ELR (cell line): ENCODE results near the gene PTPN13.
"Not testable (repeated sequence)": the region's sequence is repeated elsewhere in the genome, so short reads cannot be mapped to it uniquely, and the experiment has no call there.

Experiments
- DNase-seq: peaks from one replicate; pipeline ENCODE4 v3.0.0-alpha.2; 2015; ENCODE audit warnings: low read depth

The PTPN13 gene

DNA sequence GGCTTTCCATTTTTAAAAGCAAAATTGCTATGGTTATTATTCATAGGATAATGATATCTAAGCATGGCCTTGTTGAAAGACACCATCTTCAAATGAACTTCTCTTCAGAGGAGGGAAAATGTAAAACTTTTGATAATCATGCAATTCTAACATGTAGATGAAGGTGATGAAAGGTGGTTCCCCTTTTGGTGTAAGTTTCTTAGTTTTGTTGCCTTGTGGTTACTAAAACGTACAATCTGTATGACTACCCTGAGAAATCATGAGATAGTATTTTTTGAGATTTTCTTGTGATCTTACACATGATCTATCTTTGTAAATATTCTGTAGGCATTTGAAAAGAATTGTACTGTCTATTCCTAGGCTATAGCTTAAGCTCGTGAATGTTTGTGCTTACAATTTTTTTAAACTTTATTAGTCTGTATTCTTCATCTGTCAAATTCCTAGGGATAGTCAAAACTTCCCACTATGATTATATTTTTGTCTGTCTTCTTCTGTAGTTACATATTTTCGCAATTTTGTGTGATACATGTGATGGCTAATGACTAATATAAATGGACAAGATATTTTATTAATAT, 47.5 kb downstream of the PTPN13 start:
- no peak for DNase-seq

DNA sequence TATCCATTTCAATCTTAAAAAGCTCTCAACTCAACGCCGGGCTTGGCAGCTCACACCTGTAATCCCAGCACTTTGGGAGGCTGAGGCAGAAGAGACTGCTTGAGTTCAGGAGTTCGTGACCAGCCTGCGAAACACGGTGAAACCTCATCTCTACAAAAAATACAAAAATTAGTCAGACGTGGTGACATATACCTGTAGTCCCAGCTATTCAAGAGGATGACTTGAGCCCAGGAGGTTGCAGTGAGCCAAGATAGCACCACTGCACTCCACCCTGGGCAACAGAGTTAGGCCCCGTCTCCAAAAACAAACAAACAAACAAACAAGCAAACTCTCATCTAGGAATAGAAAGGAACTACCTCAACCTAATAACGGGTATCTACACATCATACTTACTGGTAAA, 50.8 kb downstream of the PTPN13 start:
- DNase-seq = no peak

DNA sequence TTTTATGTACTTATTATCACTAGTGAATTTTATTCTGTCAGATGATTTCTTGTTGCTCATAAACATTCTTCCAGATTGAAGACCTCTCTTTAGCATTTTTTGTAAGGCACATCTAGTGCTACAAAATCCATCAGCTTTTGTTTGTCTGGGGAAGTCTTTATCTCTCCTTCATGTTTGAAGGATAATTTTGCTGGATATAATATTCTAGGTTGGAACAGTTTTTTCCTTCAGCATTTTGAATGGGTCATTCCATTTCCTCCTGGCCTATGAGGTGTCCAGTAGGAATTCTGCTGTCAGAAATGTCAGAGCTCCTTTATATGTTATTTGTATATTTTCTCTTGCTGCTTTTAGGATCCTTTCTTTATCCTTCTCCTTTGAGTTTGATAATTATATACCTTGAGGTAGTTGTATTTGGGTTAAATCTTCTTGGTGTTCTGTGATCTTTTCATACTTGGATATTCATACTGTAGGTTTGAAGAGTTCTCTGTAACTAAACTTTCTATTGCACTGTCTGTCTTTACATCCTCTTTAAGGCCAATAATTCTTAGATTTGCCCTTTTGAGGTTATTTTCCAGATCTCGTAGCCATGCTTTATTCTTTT, 58.3 kb downstream of the PTPN13 start:
- DNase-seq = no peak

DNA sequence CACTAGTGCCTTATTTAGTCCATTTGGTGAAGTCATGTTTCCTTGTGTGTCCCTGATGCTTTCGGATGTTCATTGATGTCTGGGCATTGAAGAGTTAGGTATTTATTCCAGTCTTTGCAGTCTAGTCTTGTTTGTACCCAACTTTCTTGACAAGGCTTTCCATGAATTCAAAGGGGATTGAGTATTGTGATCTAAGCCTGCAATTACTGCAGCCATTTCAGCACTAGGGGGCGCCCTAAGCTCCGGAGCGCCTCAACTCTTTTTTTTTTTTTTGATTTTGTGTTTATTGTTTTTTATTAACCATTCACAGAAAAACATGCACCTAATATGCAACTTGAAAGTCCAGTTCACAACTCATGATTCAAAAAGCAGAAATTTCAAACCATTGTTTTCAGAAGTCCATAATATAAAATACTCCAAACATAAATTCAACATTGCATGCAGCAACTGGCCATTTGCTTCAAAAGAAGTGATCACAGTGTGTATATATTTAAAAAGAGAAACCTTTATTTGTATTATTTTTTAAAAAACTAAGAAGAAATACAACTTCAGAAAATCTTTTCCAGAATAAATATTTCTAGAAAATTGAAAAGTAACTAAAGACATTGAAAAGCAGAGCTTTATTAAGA, 59.2 kb downstream of the PTPN13 start:
- peak; percentile 47 for DNase-seq

DNA sequence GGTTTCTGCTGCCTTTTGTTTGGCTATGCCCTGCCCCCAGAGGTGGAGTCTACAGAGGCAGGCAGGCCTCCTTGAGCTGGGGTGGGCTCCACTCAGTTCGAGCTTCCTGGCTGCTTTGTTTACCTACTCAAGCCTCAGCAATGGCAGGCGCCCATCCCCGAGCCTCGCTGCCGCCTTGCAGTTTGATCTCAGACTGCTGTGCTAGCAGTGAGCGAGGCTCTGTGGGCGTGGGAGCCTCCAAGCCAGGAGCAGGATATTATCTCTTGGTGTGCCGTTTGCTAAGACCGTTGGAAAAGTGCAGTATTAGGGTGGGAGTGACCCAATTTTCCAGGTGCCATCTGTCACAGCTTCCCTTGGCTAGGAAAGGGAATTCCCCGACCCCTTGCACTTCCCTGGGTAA, 62.7 kb downstream of the PTPN13 start:
- not testable (repeated sequence) for DNase-seq

DNA sequence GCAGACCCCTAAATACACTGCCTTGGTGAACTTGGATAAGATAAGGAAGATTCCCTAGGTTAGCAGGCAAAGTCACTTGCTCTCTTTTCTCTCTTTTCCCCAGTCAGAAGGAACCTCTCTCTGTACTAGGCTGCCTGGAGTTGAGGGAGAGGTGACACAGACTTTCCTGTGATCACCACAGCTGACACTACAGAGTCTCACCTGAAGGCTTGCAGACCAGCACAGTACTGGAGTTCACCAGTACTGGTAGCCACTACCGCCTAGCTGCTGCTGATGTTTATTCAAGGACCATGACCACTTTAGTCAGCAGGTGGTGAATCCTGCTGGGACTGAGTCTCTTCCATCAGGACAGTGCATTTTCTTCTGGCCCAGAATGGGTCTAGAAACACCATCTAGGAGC, 63.3 kb downstream of the PTPN13 start:
- DNase-seq = no peak

DNA sequence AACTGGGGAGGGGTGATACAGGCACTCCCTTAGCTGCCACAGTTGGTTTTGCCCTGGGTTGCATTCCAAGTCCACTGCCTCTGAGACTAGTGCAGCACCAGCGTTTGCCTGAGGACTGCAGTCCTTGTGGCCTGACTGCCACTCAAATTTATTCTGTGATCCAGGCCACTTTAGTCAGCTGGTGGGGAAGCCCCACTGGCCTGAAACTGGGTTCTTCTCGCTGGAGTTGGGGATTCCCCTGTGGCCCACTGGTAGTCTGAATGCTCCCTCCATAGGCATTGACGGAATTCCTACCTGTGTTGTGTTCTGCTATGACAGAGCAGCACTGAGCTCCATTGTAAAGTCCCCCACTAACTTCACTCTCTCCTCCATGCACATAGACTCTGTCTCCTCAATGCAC, 63.8 kb downstream of the PTPN13 start:
- no peak for DNase-seq

DNA sequence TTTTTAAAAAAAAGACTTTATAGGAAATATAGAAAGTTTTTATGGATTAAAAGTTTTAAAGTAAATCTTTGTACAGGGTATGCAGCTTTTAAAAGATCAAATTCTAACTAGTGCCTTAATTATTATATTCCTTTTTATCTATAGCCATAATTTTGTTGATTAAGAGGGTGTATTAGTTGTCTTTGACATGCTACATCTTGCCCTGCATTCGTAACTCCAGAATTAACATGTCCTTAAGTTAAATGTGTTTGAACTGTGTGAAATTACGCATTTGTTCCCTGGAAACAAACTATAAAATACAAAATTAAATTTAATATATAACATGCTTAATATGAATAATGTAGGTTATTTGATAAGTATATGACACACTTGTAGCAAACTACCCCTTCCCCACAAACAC, 66.3 kb downstream of the PTPN13 start:
- no peak for DNase-seq

DNA sequence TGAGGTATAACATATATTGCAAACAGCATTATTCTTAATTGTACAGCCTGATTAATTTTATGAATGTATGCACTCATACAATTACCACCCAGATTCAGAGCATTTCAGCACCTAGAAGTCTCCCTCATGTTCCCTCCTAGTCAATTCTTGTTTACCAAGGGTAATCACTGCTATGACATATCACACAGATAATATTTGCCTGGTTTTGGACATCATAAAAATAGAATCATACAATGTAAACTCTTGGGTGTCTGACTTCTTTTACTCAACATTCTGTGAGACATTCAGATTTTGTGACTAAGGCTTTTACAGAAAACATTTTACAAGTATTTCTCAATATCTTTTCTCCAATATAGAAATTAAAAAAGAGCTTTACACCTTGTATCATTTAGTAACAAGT, 66.9 kb downstream of the PTPN13 start:
- no peak for DNase-seq

DNA sequence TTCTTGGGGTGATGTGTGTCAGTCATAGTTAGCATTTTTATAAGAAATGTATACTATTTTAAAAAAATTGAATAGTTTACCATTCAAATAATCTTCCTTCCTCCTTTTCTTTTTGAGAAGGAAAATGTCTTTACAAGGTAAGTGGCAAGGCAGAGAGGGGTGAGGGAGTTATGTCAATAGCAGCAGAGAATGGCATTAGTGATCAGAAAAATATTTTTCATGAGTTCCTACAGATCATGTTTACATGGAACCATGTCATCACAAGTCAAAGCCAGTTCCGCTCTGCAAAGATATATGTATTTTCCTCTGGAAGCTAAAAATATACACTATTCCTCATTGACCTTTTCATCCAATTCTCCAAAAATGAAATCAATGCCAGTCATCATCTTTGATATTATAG, 67.3 kb downstream of the PTPN13 start:
- no peak for DNase-seq

DNA sequence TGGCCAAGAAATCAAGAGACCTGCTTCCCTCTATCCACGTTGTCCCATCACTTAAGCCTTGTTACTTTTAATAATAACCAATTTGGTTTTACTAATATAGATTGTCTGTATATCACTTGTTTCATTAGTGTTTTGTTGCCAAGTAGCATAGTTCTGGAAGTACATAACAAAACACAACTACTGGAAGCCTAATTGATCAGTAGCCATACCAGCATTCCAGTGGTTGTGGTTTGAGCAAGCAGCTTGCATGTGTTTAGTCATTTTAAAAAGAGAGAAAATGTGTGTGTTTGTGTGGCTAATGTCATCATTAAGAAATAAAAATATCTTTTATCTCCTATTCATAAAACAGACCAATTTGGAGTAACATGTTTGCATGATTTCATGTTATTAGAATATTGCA, 70.8 kb downstream of the PTPN13 start:
- peak; percentile 46 for DNase-seq

DNA sequence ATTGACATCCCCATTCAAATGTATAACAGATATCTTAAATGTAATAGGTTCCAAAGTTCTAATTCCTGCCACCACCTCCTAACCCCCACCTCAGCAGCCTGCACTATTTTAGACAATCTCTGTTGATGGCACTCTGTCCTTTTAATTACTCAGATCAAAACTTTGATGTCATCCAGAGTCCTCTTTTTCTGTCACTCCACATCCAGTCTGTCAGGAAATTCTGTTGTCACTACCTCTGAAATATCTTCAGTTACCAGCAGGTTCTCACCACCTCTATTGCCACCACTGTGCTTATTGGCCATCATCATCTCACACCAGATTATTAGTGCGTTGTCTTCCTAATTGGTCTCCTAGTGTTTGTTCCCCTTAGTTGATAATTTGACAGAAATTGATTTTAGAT, 76.2 kb downstream of the PTPN13 start:
- no peak for DNase-seq

DNA sequence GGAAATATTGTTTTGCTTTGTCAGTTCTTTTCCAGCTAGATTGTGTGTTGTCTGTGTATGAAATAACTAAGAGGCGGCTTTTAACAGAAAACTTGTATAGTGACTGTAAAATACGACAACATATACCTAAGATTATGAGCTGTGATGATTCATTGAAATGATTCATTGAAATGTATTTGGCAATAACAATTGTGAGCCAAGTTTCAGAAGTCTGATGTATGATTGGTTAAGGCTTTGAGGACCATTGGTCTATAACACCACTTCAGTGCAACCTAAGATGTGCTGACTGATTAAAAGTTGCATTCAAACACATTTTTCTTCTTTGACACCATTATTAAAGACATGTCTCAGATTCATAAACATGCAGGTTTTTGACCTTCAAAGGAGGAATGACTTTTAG, 76.6 kb downstream of the PTPN13 start:
- DNase-seq = peak; percentile 79

DNA sequence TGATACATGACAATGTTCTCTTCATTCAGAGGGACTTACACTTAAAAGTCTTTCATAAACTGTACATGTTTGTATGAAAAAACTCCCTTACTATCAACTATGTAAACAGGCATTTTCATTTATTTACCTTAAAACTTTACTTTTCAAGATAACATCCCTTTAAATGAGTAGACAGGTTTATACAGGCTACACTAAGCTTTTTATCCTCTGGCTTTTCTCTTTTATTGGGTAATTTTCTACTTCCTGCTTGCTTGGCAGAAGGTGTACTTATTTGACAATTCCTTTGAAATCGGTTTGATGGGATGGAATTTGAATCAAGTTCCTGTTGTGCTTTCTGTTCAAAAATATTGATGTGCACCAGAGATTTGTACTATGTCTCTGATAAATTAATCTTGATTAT, 81.4 kb downstream of the PTPN13 start:
- no peak for DNase-seq

DNA sequence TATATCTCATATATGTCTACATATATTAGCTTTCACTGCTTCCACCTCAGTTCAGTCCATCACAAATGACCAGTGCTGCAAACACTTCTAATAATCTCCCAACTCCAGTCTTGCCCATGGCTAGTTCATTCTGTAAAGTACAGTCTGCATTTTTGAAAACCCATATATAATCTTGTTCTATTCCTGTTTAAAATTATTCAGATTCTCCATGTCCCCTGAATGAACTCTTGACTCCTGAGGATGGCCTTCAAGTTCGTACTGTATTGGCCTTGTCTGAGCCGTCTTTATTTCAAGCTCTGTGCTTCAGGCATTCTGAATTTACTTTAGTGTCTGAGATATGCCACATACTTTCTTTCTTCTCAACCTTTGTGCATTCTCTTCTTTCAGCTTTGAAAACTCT, 84.7 kb downstream of the PTPN13 start:
- no peak for DNase-seq

DNA sequence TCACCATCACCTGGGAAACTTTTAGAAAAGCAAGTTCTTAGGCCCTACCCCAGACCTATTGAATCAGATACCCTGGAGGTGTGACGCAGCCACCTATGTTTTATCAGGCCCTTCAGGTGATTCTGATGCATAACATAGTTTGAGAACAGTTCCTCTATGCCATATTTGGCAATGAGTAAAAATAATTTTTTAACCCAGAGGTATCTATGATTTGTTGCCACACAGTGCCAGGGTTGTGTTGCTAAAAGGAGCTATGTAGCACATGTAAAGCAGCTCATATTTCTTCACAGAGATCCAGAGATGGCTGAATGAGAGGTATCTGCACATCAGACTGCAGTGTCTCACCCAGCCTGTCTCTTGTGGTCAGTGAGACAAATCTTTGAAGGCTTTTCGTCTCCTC, 85.3 kb downstream of the PTPN13 start:
- no peak for DNase-seq

DNA sequence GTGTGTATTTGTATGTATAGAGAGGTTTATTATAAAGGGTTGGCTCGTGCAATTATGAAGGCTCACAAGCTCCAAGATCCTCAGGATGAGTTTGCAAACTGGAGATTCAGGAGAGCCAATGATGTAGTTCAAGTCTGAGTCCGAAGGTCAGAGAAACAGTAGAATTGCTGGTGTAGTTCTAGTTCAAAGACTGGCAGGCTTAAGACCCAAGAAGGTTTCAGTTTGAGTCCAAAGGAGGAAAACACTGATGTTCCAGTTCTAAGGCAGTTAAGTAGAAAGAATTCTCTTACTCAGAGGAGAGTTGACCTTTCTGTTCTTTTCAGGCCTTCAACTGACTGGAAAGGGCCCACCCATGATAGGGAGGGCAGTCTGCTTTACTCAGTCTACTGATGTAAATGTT, 89.1 kb downstream of the PTPN13 start:
- no peak for DNase-seq

DNA sequence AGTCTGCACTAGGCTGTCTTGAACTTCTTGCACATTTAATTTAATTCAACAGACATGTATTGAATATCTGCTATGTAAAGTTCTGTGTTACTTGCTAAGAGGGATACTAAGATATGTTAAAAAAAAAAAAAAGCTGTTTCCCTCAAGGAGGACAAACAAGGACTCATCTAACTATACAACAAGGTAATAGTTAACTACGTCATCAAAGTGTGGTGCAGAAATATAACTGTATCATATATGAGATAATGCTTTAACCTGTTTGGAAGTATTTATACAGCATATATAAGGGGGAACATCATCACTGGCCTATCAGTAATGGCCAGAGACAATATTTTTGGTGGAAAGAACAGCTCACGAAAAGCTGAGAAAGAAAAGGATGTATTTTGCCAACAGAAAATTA, 89.9 kb downstream of the PTPN13 start:
- no peak for DNase-seq

DNA sequence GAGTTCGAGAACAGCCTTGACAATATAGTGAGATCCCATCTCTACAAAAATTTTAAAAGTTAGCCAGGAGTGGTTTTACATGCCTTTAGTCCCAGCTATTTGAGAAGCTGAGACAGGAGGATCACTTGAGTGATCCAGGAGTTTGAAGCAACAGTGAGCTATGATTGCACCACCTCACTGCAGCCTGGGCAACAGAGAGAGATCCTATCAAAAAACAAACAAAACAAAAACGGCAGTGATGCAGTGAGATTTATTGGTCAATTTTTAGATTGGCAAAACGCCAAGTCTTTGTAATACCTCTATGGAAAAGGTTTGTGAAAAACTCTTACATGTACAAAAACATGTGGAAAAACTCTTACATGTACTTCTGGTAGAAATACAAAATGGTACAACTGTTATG, 91.3 kb downstream of the PTPN13 start:
- DNase-seq = peak; percentile 4

DNA sequence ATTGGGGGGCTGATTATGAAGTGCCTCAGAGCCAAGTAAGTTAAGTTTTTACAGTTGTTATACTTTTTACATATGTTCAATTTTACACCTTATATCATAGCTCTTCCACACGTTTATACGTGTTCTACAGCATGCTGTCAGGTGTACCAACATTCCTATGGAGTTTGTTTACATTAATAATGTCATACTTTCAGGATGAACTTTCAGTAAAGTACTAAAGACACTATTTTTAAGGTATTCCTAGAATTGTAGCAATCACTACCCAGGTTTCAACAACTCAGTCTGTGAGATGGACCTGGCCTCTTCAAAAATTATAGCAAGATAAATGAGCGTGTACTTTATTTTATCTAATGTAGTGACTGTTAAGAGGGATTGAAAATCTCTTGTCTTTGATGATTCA, 92.6 kb downstream of the PTPN13 start:
- DNase-seq = no peak

DNA sequence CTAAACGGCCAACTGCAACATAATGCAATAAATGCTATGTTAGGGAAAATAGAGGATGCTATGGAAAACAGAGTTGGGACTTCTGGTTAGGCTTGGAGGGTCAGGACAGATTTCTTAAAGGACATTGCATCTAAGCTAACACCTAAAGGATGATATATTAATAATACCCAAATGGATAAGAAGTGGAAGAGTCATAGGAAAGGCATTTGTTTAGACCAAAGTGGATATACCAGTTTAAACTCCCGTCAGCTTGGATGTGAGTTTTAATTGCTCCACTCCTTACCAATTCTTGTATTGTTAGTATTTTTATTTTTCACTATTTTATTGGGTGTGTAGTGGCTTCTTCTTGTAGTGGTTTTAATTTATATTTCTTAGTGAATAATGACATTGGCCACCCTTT, 93.9 kb downstream of the PTPN13 start:
- no peak for DNase-seq

DNA sequence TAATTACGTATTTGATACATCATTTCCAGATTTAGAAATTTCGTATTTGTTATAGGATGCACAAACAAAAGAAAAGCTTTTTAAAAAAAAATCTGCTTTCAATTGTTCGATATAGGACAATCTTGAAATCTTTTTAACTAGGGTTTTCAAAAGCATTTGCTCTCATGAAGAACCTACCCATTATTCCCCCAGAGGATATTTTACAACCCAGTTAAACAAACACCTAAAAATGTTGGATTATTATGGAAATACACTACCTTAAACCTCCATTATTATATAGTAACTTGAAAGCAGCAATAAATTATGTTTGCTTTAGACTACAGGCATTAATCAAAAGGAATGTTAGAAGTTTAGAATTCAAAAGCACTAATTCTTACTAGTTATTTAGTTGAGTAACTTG, 110.5 kb downstream of the PTPN13 start:
- DNase-seq = no peak

DNA sequence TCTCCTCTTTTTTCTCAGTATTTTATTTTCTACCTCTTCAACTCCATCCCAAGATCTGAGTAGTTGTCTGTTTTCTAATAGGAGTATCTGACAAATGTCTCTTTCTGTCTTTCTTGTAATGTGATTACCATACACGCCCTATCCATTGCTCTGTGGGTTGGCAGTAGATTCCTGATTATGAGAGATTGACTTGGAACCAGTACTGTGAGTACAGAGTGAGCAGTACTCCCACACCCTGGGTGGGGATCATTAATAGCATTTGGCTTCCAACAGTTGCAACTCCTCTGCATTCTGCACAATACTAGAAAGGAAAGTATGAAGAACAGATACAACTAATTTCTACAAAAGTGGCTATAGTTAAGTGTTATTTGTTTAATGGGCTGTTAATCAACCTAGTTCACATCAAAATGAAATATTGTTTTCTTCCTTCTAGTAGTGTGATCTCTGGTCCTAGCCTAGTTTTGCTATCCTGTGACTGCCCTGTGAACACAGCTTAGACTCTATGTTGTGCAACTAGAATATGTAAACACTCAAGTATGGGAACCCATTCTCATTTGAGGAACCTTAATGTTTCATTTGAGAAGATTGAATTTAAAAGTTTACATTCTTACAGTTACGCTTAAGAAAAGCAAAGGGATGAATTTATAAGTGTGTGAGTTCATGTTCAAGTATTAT, 112.9 kb downstream of the PTPN13 start:
- no peak for DNase-seq

DNA sequence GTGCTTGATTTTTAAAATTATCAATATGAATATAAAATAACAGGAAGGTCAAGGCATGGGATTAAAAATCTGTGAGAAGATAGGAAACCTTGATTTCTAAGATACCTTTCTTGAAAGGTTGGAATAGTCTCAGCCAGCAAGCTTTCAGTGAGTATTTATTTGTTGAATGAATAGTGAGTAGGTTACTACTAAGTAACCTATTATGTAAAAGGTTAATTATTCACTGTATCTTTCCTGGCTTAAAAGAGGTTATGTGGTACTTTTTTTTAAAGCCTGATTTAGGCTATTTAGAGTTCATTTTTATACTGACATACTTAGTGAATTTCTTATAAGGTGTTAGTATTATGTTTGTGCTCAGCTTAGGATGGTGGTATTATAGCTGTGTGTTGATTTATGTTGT, 123.5 kb downstream of the PTPN13 start:
- no peak for DNase-seq
